Fibroblast of skin of abdomen (primary cell): ENCODE data around the gene SSR1.
"Not testable (repeated sequence)": the region's sequence is repeated elsewhere in the genome, so short reads cannot be mapped to it uniquely, and the experiment has no call there.

Experiments used
- DNase-seq: peaks from one replicate; pipeline ENCODE4 v3.0.0-alpha.2; 2013

The SSR1 gene

GRCh38 chr6:7276199-7276524, 36.8 kb downstream of the SSR1 start:
- DNase-seq: no peak

- DNase-seq: not testable (repeated sequence)
Observed at GRCh38 chr6:7274525-7274924, 38.5 kb downstream of the SSR1 start.

- no peak for DNase-seq
Observed at GRCh38 chr6:7273709-7274108, 39.3 kb downstream of the SSR1 start.

- no peak for DNase-seq
Observed at GRCh38 chr6:7271205-7271534, 41.8 kb downstream of the SSR1 start.

- DNase-seq: no peak
Observed at GRCh38 chr6:7270320-7271204, 42.4 kb downstream of the SSR1 start.

GRCh38 chr6:7269816-7270215, 43.2 kb downstream of the SSR1 start:
- DNase-seq: no peak

GRCh38 chr6:7268816-7269555, 44.0 kb downstream of the SSR1 start:
- no peak for DNase-seq

GRCh38 chr6:7268362-7268761, 44.6 kb downstream of the SSR1 start:
- no peak for DNase-seq

- peak; percentile 93 for DNase-seq
Observed at GRCh38 chr6:7267466-7268091, 45.4 kb downstream of the SSR1 start.

GRCh38 chr6:7267071-7267465, 45.9 kb downstream of the SSR1 start:
- no peak for DNase-seq

- not testable (repeated sequence) for DNase-seq
Observed at GRCh38 chr6:7265385-7265726, 47.6 kb downstream of the SSR1 start.

GRCh38 chr6:7264686-7265384, 48.2 kb downstream of the SSR1 start:
- no peak for DNase-seq

- no peak for DNase-seq
Observed at GRCh38 chr6:7264041-7264440, 49.0 kb downstream of the SSR1 start.

GRCh38 chr6:7263519-7263805, 49.5 kb downstream of the SSR1 start:
- not testable (repeated sequence) for DNase-seq

- no peak for DNase-seq
Observed at GRCh38 chr6:7262746-7263518, 50.1 kb downstream of the SSR1 start.

GRCh38 chr6:7261852-7262461, 51.0 kb downstream of the SSR1 start:
- no peak for DNase-seq

- peak; percentile 88 for DNase-seq
Observed at GRCh38 chr6:7261032-7261841, 51.8 kb downstream of the SSR1 start.

- no peak for DNase-seq
Observed at GRCh38 chr6:7260291-7261031, 52.5 kb downstream of the SSR1 start.

GRCh38 chr6:7258231-7258763, 54.7 kb downstream of the SSR1 start:
- DNase-seq: no peak
